OCI-LY3 (cell line): ENCODE measurements around the gene ADGRB3.
"Not testable (repeated sequence)": the region's sequence is repeated elsewhere in the genome, so short reads cannot be mapped to it uniquely, and the experiment has no call there.

Source experiments
- H2AFZ ChIP-seq: fragments of 200-600, 300-600 bp; shearing (Covaris generic); 2 replicates; pipeline ENCODE4 v1.6.0; 2014; ENCODE audit warnings: antibody characterized with exemption, low read depth, low read length
- H3K27ac ChIP-seq: fragments of 200-600, 300-600 bp; sonication (generic); 2 replicates; pipeline ENCODE4 v1.5.1; 2014; ENCODE audit warnings: mild to moderate bottlenecking, low read length, moderate library complexity, mixed read lengths
- H3K27me3 ChIP-seq: fragments of 200-600, 300-600 bp; sonication (generic); 2 replicates; pipeline ENCODE4 v1.6.1; 2014; ENCODE audit warnings: low read depth, low read length, mixed read lengths
- H3K36me3 ChIP-seq: fragments of 200-600, 300-600 bp; sonication (generic); replicated peaks from 2 replicates; pipeline ENCODE3; 2014; ENCODE audit warnings: low read depth, low read length, mixed read lengths
- H3K4me1 ChIP-seq: fragments of 300-600, 200-600 bp; sonication (generic); 2 replicates; pipeline ENCODE4 v1.6.1; 2014; ENCODE audit warnings: low read length, mixed read lengths
- H3K4me2 ChIP-seq: fragments of 200-600, 300-600 bp; sonication (generic); 2 replicates; pipeline ENCODE4 v1.6.1; 2014; ENCODE audit warnings: low read length, mixed read lengths
- H3K4me3 ChIP-seq: fragments of 300-600, 200-600 bp; sonication (generic); 2 replicates; pipeline ENCODE4 v1.5.1; 2014; ENCODE audit warnings: antibody characterized with exemption, mild to moderate bottlenecking, low read length, moderate library complexity
- H3K79me2 ChIP-seq: fragments of 300-600, 200-600 bp; shearing (Covaris generic); 2 replicates; pipeline ENCODE4 v1.6.1; 2014; ENCODE audit warnings: mild to moderate bottlenecking, low read length, mixed read lengths
- H3K9ac ChIP-seq: fragments of 300-600, 200-600 bp; shearing (Covaris generic); 2 replicates; pipeline ENCODE4 v1.6.0; 2014; ENCODE audit warnings: mild to moderate bottlenecking, low read length, moderate library complexity
- H3K9me3 ChIP-seq: fragments of 200-600, 300-600 bp; shearing (Covaris generic); 2 replicates; pipeline ENCODE4 v1.6.1; 2014; ENCODE audit warnings: low read length, mixed read lengths; ENCODE audit not compliant: insufficient read depth
- H4K20me1 ChIP-seq: fragments of 200-600, 300-600 bp; sonication (generic); 2 replicates; pipeline ENCODE4 v1.6.1; 2016; ENCODE audit warnings: low read length, mixed read lengths; ENCODE audit not compliant: insufficient read depth
- EZH2phosphoT487 ChIP-seq: fragments of 200-600 bp; shearing (Covaris generic); IDR thresholded peaks from 2 replicates; pipeline ENCODE4 v1.6.1; 2018; ENCODE audit warnings: antibody characterized with exemption, mixed run types, low read depth
- TF ChIP-seq, protein P1 (sequence below): fragments of 200-600, 300-600 bp; sonication (generic); IDR thresholded peaks from 2 replicates; pipeline ENCODE4 v1.5.1; 2014; ENCODE audit warnings: antibody characterized with exemption, low read length, low read depth

ADGRB3 gene

DNA sequence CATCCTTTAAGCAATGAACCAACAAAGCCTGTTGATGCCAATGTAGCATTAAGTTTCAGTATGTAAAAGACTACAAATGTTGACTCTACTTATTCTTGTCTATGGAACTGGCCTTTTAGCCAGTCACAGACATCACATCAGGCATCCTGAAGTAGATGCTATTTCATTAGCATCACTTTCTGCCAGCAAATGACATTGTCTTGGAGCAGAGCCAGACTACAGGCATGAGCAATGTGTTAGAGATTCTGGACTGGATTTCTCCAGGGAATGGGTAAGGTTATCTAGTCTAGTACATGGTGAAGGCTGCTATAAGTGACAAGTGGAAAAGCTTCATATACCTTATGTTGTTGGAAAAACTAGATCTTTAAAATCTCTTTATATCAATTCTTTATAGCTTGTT lies 142.9 kb downstream of the ADGRB3 start:
- Histone ChIP-seq H3K4me2 (no peak overlapping the region), H3K79me2 (no peaks in the 10 kb centered on the region), H3K9ac (no peak overlapping the region), H3K9me3 (no peaks in the 10 kb centered on the region), H2AFZ (no peak overlapping the region), H3K27me3 (no peaks in the 10 kb centered on the region), H4K20me1 (no peaks in the 10 kb centered on the region), H3K27ac (no peak overlapping the region), H3K4me1 (peaks cover 10% of the 10 kb centered on the region), H3K4me3 (no peak overlapping the region), H3K36me3 (no peaks in the 10 kb centered on the region)
- no peak for TF ChIP-seq EZH2phosphoT487
- TF ChIP-seq, protein P1, sequence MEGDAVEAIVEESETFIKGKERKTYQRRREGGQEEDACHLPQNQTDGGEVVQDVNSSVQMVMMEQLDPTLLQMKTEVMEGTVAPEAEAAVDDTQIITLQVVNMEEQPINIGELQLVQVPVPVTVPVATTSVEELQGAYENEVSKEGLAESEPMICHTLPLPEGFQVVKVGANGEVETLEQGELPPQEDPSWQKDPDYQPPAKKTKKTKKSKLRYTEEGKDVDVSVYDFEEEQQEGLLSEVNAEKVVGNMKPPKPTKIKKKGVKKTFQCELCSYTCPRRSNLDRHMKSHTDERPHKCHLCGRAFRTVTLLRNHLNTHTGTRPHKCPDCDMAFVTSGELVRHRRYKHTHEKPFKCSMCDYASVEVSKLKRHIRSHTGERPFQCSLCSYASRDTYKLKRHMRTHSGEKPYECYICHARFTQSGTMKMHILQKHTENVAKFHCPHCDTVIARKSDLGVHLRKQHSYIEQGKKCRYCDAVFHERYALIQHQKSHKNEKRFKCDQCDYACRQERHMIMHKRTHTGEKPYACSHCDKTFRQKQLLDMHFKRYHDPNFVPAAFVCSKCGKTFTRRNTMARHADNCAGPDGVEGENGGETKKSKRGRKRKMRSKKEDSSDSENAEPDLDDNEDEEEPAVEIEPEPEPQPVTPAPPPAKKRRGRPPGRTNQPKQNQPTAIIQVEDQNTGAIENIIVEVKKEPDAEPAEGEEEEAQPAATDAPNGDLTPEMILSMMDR: no peak

DNA sequence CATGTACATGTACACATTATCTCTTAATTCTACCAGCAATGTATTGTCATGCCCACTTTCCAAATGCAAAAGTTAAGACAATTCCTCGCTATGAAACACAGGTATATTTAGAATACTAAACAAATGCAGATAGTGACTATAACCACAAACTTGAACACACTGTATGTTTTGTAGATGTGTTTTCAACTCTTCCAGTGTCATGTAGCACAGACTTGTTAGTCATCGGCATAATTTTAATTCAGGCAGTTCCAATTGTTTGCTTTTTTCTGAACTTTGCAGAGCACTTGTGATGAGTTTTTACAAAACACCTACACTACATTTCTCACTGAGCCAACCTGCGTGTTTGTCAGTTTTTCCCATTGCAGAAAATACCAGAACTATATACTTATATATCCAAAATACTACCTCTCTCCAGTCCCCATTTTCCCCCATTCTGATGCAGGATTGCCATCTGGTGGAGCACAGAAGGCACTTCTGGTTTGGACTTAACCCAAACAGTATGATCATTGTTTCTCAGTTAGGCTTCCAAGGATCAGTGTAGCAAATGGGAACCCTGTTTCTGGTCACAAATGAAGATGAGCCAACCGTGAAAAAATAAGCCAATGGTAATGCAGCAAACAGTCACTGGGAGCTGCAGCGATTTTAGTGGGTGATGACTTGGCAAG lies 143.4 kb downstream of the ADGRB3 start:
- Histone ChIP-seq H3K79me2 (no peaks in the 10 kb centered on the region), H2AFZ (no peak overlapping the region), H3K36me3 (no peaks in the 10 kb centered on the region), H3K4me2 (no peak overlapping the region), H3K27ac (no peak overlapping the region), H4K20me1 (no peaks in the 10 kb centered on the region), H3K27me3 (no peaks in the 10 kb centered on the region), H3K4me1 (peaks cover 10% of the 10 kb centered on the region), H3K4me3 (no peak overlapping the region), H3K9ac (no peak overlapping the region), H3K9me3 (no peaks in the 10 kb centered on the region)
- TF ChIP-seq EZH2phosphoT487: no peak
- TF ChIP-seq, protein P1: peak; percentile 95

GRCh38 chr6:68779366-68779765 lies 144.3 kb downstream of the ADGRB3 start:
- H4K20me1 ChIP-seq: no peaks in the 10 kb centered on the region
- no peaks in the 10 kb centered on the region for H3K27me3 ChIP-seq
- peak overlapping the region; percentile 23 for H3K4me2 ChIP-seq
- TF ChIP-seq, protein P1: no peak
- TF ChIP-seq EZH2phosphoT487: no peak
- peaks cover 10% of the 10 kb centered on the region for H3K4me1 ChIP-seq
- no peak overlapping the region for H3K9ac ChIP-seq
- no peaks in the 10 kb centered on the region for H3K9me3 ChIP-seq
- no peaks in the 10 kb centered on the region for H3K36me3 ChIP-seq
- H3K27ac ChIP-seq: no peak overlapping the region
- H3K79me2 ChIP-seq: no peaks in the 10 kb centered on the region
- no peak overlapping the region for H3K4me3 ChIP-seq
- no peak overlapping the region for H2AFZ ChIP-seq

GRCh38 chr6:68790128-68790527 lies 155.0 kb downstream of the ADGRB3 start:
- not testable (repeated sequence) for H3K36me3 ChIP-seq, H2AFZ ChIP-seq, H3K79me2 ChIP-seq, H3K4me3 ChIP-seq, H3K9me3 ChIP-seq, H3K27me3 ChIP-seq, H4K20me1 ChIP-seq, H3K27ac ChIP-seq, H3K4me1 ChIP-seq, H3K9ac ChIP-seq, H3K4me2 ChIP-seq

- not testable (repeated sequence) for H3K9me3 ChIP-seq, H3K4me2 ChIP-seq, H3K4me3 ChIP-seq, H4K20me1 ChIP-seq, H3K9ac ChIP-seq, H3K36me3 ChIP-seq, H3K4me1 ChIP-seq, H3K27ac ChIP-seq, H2AFZ ChIP-seq, H3K27me3 ChIP-seq, H3K79me2 ChIP-seq
These were observed 179.9 kb downstream of the ADGRB3 start for GRCh38 chr6:68814976-68815375.
